HT1080 (cell line): Measurements from ENCODE around the gene CAMSAP1. TPM values are rescaled to one million over a fixed set of nuclear protein-coding genes. Genes with fewer than 3 reads are reported as not detected.

Experiments
- DNase-seq: peaks from one replicate; pipeline ENCODE4 v3.0.0-alpha.2; 2015; ENCODE audit warnings: low read depth
- total RNA-seq: library from RNA; depleted of rRNA; stranded (reverse); fragments of >200 nt; shearing (Covaris generic); gene quantifications from 2 replicates; pipeline ENCODE4 v1.2.3, GENCODE V29; 2014

CAMSAP1 gene
- total RNA-seq, 1 experiment from 2014 or later: 25.6 TPM

DNA sequence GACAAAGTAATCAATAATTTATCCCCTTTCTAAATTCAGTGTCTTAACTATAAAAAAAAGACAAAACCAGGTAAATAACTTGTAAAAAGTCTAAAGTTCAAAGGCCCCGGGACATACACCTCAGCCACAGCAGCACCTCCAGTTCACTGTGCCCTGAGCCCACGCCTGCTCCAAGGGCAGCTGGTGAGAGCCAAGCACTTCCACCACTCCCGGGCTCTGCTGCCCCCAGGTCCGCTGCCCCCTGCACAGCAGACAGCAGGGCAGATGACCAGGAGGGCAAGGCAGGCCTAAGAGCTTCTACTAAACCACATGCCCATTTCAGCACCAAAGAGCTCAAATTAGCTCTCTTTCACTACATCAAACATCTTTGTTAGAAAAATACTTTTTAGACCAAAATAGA is 91.9 kb downstream of the CAMSAP1 start:
- no peak for DNase-seq

DNA sequence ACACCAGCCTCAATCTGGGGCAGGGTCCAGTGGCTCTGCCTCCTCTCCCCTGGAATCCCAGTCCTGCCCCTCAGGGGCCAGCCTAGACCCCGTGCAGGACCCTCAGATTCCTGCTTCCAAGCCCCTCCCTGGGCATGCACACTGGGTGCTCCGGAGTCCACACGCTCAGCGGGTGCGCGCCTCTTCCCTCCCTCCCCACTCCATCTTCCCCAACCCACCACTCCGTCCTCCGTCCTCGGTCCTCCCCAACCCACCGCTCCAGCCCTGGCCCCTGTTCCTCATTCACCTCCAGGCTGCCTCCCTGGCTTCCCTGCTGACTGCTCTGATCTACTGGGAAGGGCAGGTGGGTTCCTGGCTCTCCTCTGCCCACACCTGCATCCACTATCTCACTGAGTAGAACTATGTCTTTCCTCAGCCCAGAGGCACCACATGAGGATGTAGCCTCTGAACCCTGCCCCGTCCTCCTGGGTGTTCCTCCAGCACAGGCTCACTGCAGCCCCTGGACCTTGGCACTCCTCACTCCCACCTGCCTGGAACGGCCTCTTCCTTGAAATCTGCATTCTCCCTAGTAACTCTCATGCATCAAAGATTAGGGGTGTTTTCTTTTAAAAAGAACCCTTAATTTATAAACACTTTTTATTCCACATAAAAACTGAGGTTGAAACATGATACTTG is 92.8 kb downstream of the CAMSAP1 start:
- no peak for DNase-seq

GRCh38 chr9:135813671-135814290 is 93.6 kb downstream of the CAMSAP1 start:
- no peak for DNase-seq

GRCh38 chr9:135812961-135813360 is 94.4 kb downstream of the CAMSAP1 start:
- no peak for DNase-seq

DNA sequence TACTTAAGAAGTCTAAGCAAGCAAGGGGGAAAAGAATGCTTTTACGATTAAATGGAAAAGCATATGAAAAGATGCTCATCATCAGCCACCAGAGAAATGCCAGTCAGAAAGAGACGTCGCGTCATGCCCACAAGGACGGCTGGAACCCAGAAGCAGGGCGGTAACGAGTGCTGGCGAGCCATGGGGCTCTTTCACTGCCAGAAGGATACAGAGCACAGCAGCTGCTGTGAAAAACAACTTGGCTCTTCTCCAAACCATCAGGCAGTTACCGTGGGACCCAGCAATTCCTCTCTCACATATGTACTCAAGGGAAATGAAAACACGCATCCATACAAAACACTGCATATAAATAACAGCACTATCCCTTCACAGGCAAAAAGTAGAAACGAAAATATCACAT is 95.5 kb downstream of the CAMSAP1 start:
- no peak for DNase-seq

- DNase-seq: no peak
These were observed 96.4 kb downstream of the CAMSAP1 start for GRCh38 chr9:135810806-135811575.

- no peak for DNase-seq
These were observed 98.2 kb downstream of the CAMSAP1 start for GRCh38 chr9:135809166-135809565.

DNA sequence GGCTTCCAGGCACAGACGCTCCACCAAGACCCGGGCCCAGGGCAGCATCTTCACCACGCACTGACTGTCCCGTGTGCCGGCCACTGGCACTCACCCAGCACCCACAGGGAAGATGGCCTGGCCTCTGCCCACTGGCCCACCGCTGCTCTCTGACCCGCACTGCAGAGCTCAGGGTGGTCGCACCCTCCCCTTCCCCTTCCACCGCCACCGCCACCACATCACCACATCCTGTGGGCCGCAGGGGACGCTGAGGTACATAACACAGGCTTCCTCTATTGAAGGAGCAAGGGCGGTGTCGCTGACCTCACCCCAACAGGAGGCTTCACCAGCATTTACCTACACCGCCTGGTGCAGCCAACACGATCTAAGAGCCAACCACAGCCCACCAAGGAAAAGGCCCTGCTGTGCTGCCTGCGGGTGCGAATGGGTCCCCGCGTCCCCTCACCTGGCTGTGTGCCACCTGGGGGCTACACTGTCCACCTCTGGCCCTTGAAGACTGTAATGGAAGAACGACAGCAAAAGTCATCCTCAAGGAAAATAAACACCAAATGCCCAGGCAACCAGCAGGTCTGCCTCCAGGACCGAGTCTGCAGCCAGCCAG is 101.8 kb downstream of the CAMSAP1 start:
- DNase-seq: no peak

DNA sequence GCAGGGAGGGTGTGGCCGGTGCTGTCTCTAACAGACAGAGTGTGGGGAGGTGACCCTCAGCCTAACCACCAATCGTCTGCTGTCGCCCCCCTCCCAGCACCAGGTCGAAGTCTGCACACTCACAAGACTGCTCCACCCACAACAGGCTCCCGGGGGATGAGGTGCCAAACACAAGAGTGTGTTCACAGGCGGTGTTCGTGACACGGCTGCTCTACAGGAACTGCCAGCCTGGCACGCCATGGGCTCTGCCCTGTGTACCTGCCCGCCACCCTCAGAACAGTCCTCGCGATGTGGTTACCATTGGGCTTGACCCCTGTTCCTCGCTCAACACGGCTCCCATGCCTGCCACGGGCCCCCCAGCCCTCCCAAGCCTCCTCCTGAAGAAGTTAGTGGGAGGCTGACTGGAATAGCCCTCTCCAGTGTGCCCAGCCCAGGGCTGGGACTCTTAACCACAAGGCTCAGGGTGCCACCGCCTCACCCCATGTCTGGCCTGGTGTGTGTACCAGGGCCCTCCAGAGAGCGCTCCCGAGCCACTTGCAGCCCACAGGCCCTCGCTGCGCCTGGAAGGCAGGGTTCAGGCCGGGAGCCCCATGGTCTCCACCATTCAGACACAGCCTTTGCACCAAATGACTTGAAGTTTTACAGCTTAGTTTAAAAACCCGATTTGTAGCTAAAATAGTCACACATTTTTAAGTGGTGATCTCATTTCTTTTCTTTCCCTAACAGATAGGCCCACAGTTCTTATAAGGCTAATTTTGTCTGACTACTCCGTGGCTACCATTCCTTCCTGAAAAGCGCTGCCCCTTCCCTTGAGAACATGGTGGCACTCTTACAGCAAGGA is 102.5 kb downstream of the CAMSAP1 start:
- DNase-seq: no peak

- DNase-seq: no peak
These were observed 103.9 kb downstream of the CAMSAP1 start for GRCh38 chr9:135803441-135803840.

DNA sequence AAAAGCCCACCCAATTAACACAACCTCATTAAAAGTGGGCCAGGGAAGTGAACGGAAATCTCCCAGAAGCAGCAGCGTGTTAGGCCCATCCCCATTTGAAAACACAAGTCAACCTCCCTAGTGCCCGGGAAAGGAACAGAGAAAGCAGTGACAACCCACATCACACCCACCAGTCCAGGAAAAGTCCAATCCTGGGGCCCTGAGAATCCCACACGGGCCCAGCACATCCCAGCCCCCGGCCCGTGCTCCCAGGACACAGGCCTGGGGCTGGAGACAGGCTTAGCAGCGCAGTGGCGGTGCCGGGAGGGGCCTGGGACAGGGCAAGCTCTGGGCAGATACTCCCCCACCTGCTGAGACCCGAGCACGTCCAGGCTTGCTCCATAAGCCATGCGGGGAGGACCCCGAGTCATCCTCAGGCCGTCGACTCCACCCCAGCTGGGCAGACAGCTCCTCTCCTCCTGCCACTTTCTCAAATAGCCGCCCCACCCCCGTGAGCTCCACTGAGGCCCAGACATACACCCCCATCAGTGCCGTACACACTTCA is 104.4 kb downstream of the CAMSAP1 start:
- DNase-seq: no peak

DNA sequence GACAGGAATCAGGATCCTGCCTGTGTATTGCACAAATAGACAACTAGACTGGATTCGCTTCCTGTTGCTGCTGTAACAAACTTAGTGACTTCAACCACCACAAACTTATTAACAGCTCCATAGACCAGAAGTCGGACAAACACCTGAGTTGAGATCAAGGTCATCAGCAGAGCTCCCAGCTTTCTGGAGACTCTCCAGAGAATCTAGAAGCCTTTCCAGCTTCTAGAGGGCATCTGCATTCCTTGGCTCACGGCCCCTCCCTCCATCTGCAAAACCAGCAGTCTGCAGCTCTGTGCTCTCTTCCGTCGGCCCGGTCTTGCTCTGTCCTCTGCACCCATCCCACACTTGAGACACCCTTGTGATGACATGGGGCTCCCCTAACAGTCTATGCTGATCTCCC is 106.3 kb downstream of the CAMSAP1 start:
- no peak for DNase-seq

- no peak for DNase-seq
These were observed 108.1 kb downstream of the CAMSAP1 start for GRCh38 chr9:135799261-135799660.

- no peak for DNase-seq
These were observed 109.1 kb downstream of the CAMSAP1 start for GRCh38 chr9:135798263-135798585.

DNA sequence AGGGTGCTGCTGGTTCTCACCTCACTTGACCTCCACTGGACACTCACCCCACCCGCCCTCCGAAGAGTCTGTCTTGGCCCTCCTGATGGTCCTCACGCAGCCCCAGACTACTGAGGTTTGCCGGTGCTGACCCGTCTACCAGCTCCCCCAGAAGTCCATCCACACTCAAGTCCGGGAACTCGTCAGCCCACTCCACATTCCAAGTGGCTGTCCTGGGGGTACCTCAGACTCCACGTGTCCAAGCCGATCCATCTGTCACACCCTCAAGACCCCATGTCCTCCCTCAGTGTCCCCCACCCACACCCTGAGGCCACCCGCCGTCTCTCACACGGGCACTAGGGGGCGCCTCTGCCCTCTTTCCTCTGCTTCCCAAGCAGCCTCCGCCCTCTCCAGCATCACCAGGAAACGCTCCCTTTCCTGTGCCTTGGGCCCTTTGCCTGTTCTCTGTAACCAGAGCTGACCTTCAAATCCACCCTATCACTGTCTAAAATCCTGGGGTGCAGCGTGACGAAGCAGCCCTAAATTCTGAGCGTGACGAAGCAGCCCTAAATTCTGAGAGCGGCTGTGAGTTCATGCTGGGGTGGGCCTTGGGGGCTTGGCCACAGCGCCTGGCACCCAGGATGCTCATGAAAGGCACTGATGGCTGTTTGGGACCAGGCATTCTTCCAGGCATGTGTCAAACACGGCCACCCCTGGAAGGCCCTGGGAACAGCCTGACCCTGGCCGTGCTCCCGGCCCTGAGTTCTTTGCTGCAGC is 109.7 kb downstream of the CAMSAP1 start:
- peak; percentile 47 for DNase-seq

- no peak for DNase-seq
These were observed 110.4 kb downstream of the CAMSAP1 start for GRCh38 chr9:135796784-135797485.

GRCh38 chr9:135795391-135795790 is 112.0 kb downstream of the CAMSAP1 start:
- DNase-seq: no peak

DNA sequence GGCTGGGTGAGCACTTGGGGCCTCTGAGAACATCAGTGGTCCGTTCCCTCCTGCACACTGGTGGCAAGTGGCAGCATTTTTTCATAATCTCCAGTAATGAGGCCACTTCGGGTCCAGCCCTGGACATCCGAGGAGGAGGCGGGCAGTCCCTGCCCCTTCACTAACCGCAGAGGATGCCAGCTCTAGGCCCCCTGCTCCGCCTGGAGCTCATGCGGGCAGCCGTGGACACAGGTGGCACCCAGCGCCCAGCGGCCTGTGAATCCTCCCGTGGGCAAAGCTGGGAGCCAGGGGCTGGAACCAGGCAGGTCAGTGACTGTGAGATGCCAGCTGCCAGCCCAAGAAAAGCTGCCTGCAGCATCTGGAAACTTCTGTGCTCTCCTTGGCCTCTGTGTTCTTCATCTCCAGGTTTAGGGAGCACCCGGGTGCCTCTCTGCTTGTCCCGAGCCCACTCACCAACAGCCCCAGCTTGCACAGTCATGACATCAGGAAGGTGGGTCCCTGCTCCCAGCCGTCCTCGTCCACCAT is 112.9 kb downstream of the CAMSAP1 start:
- no peak for DNase-seq

- DNase-seq: no peak
These were observed 113.3 kb downstream of the CAMSAP1 start for GRCh38 chr9:135794057-135794335.
